Ovary (tissue), 9 donors: ENCODE results near the gene MOBP. TPM values are rescaled to one million over a fixed set of nuclear protein-coding genes. Genes with fewer than 3 reads are reported as not detected.

Experiments
- DNase-seq, 5 donors: peaks; one replicate each; pipeline ENCODE4 v3.0.0-alpha.2; 2019 to 2020
- H3K27ac ChIP-seq, 2 donors: fragments of 200-600 bp; one replicate each; pipeline versions ENCODE4 v1.5.1 to v1.8.0; 2019 to 2022
- H3K27me3 ChIP-seq: fragments of 200-600 bp; one replicate; pipeline ENCODE4 v1.8.0; 2022
- H3K36me3 ChIP-seq: fragments of 200-600 bp; sonication (generic); one replicate; pipeline ENCODE4 v1.5.1; 2019
- H3K4me1 ChIP-seq: one replicate; pipeline ENCODE4 v1.8.1; 2013; ENCODE audit warnings: mild to moderate bottlenecking, moderate library complexity; ENCODE audit not compliant: insufficient read depth
- H3K4me3 ChIP-seq: fragments of 200-600 bp; sonication (generic); one replicate; pipeline ENCODE4 v1.5.1; 2017
- H3K9me3 ChIP-seq, 2 donors: fragments of 200-600 bp in 1 of 2; sonication (generic) in 1 of 2; one replicate each; pipeline versions ENCODE4 v1.5.1 to v1.8.1; 2013 to 2019; ENCODE audit warnings: mild to moderate bottlenecking in 1 of 2, moderate library complexity in 1 of 2
- CTCF ChIP-seq, 3 donors: fragments of 450-650 bp in 2 of 3; fragments of 200-600 bp in 1 of 3; IDR thresholded peaks; one replicate each; pipeline versions ENCODE4 v1.5.1 to v1.8.0; 2016 to 2022; ENCODE audit warnings: antibody characterized with exemption in 3 of 3, mild to moderate bottlenecking in 1 of 3
- EP300 ChIP-seq: sonication (generic); formaldehyde crosslinking; IDR thresholded peaks from one replicate; pipeline ENCODE4 v1.6.1; 2017; ENCODE audit warnings: antibody characterized with exemption
- POLR2A ChIP-seq: fragments of 450-650 bp; IDR thresholded peaks from one replicate; pipeline ENCODE4 v1.6.1; 2017; ENCODE audit warnings: antibody characterized with exemption, mild to moderate bottlenecking, moderate library complexity
- WGBS, 3 donors: extraction: QIAGEN DNeasy Blood & Tissue Kit in 1 of 3; methylation state at CpG; one replicate each; pipeline versions ENCODE4 v1.1.5 to v1.1.7; 2013 to 2017; 5-methylcytosine and 5-hydroxymethylcytosine counted together
- intact Hi-C, 4 donors: fragments of 100-400 bp; cut with DNase I; formaldehyde crosslinking; loops; one replicate each; pipeline versions ENCODE4 v1.11.0 to v1.15.1; 2022 to 2023
- polyA plus RNA-seq, 2 donors: library from polyadenylated mRNA; stranded (reverse); fragments of 200-250 nt in 1 of 2; fragments of 350-450 nt in 1 of 2; fragmentation: Illumina TruSeq in 1 of 2; extraction: RNeasy Lipid Tissue Mini Kit (QIAGEN cat#74804) in 1 of 2; gene quantifications; one replicate each; pipeline ENCODE4 v1.2.3, GENCODE V29; 2013 to 2014
- total RNA-seq, 7 donors: library from RNA; depleted of rRNA in 2 of 7; stranded (reverse); fragments of >200 nt in 2 of 7; fragmentation: NEBNext Ultra II Directional in 3 of 7; extraction: Animal tissue kit (Norgen Biotek cat#: 25700) in 3 of 7; gene quantifications; one replicate each; pipeline versions ENCODE4 v1.1.0 to v1.2.4, GENCODE V29; 2016 to 2023
- donor health status: DM: no; HTN: no; CAD: no; lungs with moderate emphysema.
- donor health status: DM: no; HTN: no; CAD: no.
- donor health status: Bipolar disorder and iron deficiency.
- donor health status: DM: yes; HTN: yes; CAD: no.
- donor health status: DM: no; HTN: no; CAD: no.
- donor health status: DM: yes; HTN: yes; CAD: no.

Gene MOBP
- total and polyA plus RNA-seq, 9 donors: 0.07 to 1.0 (median 0.23) TPM; not detected in 1

- no peaks in the 10 kb centered on the region for H3K9me3 ChIP-seq
- WGBS, 3 donors: 70 to 79% (median 76%) methylated on average over 3 of the region's 3 CpGs
- DNase-seq: no peak
- no peaks in the 10 kb centered on the region for H3K4me1 ChIP-seq
- H3K4me3 ChIP-seq: no peak overlapping the region
- no peak overlapping the region for H3K27ac ChIP-seq
- intact Hi-C loops: no loop called here
- no peaks in the 10 kb centered on the region for H3K36me3 ChIP-seq
- H3K27me3 ChIP-seq: no peaks in the 10 kb centered on the region
- TF ChIP-seq POLR2A (no peak), CTCF (IDR thresholded peaks at IDR 0.05) (no peak), EP300 (no peak)
Measured at GRCh38 chr3:39541442-39541841, 74.0 kb downstream of the MOBP start.

DNA sequence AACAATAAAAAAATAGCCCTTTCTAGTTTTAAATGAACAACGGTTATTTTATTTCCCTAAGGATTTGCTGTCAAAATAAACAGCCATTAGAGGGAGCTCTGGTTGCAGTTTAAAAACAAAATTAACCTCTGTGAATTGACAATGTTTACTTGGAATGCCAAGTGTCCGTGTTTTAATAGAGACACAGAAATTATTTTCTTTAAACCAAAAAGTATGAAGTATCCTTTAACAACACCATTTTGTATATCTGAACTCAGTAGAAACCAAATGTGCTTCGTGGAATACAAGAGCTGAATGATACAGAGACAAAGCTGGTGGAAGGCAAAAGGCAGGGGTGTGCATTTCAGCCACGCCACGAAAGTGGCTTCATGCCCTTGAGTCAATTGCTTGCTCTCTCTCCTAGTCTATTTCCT is 74.4 kb downstream of the MOBP start:
- Histone ChIP-seq H3K4me1 (no peaks in the 10 kb centered on the region), H3K27ac (no peak overlapping the region), H3K36me3 (no peaks in the 10 kb centered on the region), H3K4me3 (no peak overlapping the region), H3K27me3 (no peaks in the 10 kb centered on the region), H3K9me3 (no peaks in the 10 kb centered on the region)
- 16 to 22% (median 21%) methylated on average over 5 of the region's 5 CpGs for WGBS, 3 donors
- DNase-seq: no peak
- TF ChIP-seq EP300 (no peak), POLR2A (no peak), CTCF (IDR thresholded peaks at IDR 0.05) (no peak)
- intact Hi-C loops: no loop called here

DNA sequence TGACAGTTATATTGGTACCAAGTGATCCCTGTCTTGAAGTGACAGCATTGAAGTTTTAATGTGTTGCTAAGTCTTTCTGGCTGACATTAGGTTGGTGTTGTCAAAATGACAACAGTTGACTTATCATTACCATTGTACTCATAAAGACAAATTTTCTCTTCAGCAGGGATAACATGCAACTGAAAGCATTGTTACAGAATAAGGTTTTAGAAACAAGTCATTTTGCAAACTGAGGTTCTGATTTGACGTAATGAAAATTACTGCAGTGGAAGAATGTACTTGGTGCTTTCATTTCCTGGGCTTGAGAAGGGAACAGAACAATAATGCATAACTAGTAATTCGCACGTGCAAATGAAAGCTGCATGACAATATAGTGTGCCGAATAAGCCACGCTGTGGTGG is 75.1 kb downstream of the MOBP start:
- Histone ChIP-seq H3K4me3 (no peak overlapping the region), H3K4me1 (no peaks in the 10 kb centered on the region), H3K9me3 (no peaks in the 10 kb centered on the region), H3K36me3 (no peaks in the 10 kb centered on the region), H3K27me3 (no peaks in the 10 kb centered on the region), H3K27ac (no peak overlapping the region)
- TF ChIP-seq CTCF (IDR thresholded peaks at IDR 0.05) (no peak), EP300 (no peak), POLR2A (no peak)
- WGBS, 3 donors: 90 to 95% (median 91%) methylated on average over 5 of the region's 5 CpGs
- DNase-seq: no peak
- intact Hi-C loops: no loop called here

DNA sequence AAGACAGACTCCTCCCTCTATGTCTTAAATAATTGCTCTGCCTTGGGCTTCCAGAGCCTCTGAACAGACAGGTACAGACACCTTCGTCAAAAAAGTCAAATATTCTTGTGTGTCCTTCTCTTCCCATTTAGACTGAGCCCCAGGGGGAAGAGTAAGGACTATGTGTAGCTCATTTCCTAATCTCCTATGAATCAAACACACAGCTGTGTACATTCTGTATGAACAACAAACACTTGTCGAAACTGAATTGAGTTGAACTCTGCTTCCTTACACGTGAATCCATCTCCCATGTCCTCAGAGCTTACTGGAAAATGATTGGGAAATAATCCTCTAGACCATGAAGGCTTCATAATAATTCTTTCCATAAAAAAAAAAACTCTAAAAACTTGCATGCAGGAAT is 80.8 kb downstream of the MOBP start:
- Histone ChIP-seq H3K27me3 (no peaks in the 10 kb centered on the region), H3K9me3 (no peaks in the 10 kb centered on the region), H3K36me3 (no peaks in the 10 kb centered on the region), H3K4me3 (no peak overlapping the region), H3K27ac (no peak overlapping the region), H3K4me1 (no peaks in the 10 kb centered on the region)
- intact Hi-C loops: no loop called here
- 55 to 76% (median 64%) methylated on average over 3 of the region's 3 CpGs for WGBS, 3 donors
- TF ChIP-seq POLR2A (no peak), EP300 (no peak), CTCF (IDR thresholded peaks at IDR 0.05) (no peak)
- no peak for DNase-seq
